Lung (tissue), 12 donors: ENCODE data around the gene ALS2CL. TPM values are rescaled to one million over a fixed set of nuclear protein-coding genes. Genes with fewer than 3 reads are reported as not detected.

ENCODE experiments used
- ATAC-seq: fragments of 200-7000 bp; cut with Tn5 transposase; one replicate; pipeline ENCODE4 v1.9.1; 2020; ENCODE audit warnings: moderate number of reproducible peaks; ENCODE audit not compliant: insufficient read depth, low FRiP score
- DNase-seq, 3 donors: peaks; one replicate each; pipeline ENCODE4 v3.0.0-alpha.2; 2013 to 2017
- H3K27ac ChIP-seq, 2 donors: one replicate each; pipeline ENCODE4 v1.5.1; 2013; ENCODE audit warnings: mild to moderate bottlenecking in 2 of 2, moderate library complexity in 2 of 2, control low read depth in 1 of 2, inconsistent platforms in 1 of 2, low read depth in 1 of 2, low read length in 1 of 2
- H3K27me3 ChIP-seq, 3 donors: one replicate each; pipeline ENCODE4 v1.5.1; 2013; ENCODE audit warnings: low read length in 2 of 3; ENCODE audit not compliant: control insufficient read depth in 3 of 3, insufficient read depth in 3 of 3
- H3K36me3 ChIP-seq, 4 donors: one replicate each; pipeline ENCODE4 v1.5.1; 2013; ENCODE audit warnings: low read length in 4 of 4, mild to moderate bottlenecking in 1 of 4, moderate library complexity in 1 of 4; ENCODE audit not compliant: control insufficient read depth in 4 of 4, insufficient read depth in 4 of 4
- H3K4me1 ChIP-seq, 5 donors: one replicate each; pipeline ENCODE4 v1.5.1; 2013; ENCODE audit warnings: low read length in 5 of 5, mild to moderate bottlenecking in 2 of 5, moderate library complexity in 1 of 5; ENCODE audit not compliant: control insufficient read depth in 5 of 5, insufficient read depth in 5 of 5
- H3K4me3 ChIP-seq: one replicate; pipeline ENCODE4 v1.5.1; 2013; ENCODE audit warnings: mild to moderate bottlenecking, control low read depth, moderate library complexity
- H3K9ac ChIP-seq, 2 donors: one replicate each; pipeline ENCODE4 v1.5.1; 2013; ENCODE audit warnings: low read length in 2 of 2, control low read depth in 1 of 2; ENCODE audit not compliant: insufficient read depth in 1 of 2
- H3K9me3 ChIP-seq, 4 donors: one replicate each; pipeline ENCODE4 v1.5.1; 2013; ENCODE audit warnings: low read length in 3 of 4, mild to moderate bottlenecking in 1 of 4, moderate library complexity in 1 of 4; ENCODE audit not compliant: control insufficient read depth in 4 of 4, insufficient read depth in 3 of 4
- CTCF ChIP-seq: IDR thresholded peaks from 2 replicates; pipeline ENCODE4 v1.5.1; 2012; ENCODE audit warnings: mild to moderate bottlenecking; ENCODE audit errors: control extremely low read depth, extremely low read depth
- WGBS, 2 donors: extraction: QIAGEN DNeasy Blood & Tissue Kit; methylation state at CpG; one replicate each; pipeline ENCODE4 v1.1.7; 2013; 5-methylcytosine and 5-hydroxymethylcytosine counted together
- polyA plus RNA-seq, 2 donors: library from polyadenylated mRNA; stranded (reverse); fragments of 200-250 nt; gene quantifications; one replicate each; pipeline ENCODE4 v1.2.1, GENCODE V29; 2013
- total RNA-seq, 2 donors: library from RNA; depleted of rRNA in 1 of 2; stranded (reverse); fragments of >200 nt in 1 of 2; gene quantifications; one replicate each; pipeline ENCODE4 v1.2.1, GENCODE V29; 2014 to 2021
- donor health status: control.
- donor health status: control.
- donor health status: Bipolar disorder and iron deficiency.
- donor health status: healthy.
- donor health status: DM: yes; HTN: yes; CAD: no.

Gene ALS2CL
- total and polyA plus RNA-seq, 4 donors: 23.6 to 58.5 (median 48.9) TPM

GRCh38 chr3:46632792-46633191, 60.7 kb downstream of the ALS2CL start:
- Histone ChIP-seq H3K4me1 (peaks cover 0 to 25% (median 8%) of the 10 kb centered on the region in 5 donors), H3K27ac (no peak overlapping the region), H3K4me3 (no peak overlapping the region), H3K9me3 (no peaks in the 10 kb centered on the region), H3K27me3 (no peaks in the 10 kb centered on the region), H3K36me3 (no peaks in the 10 kb centered on the region), H3K9ac (no peak overlapping the region)
- no peak for TF ChIP-seq CTCF
- DNase-seq (no peak), ATAC-seq (no peak)
- WGBS, 2 donors: 57 to 76% methylated on average over 1 of the region's 1 CpG

GRCh38 chr3:46629551-46630517, 63.6 kb downstream of the ALS2CL start:
- peaks cover 0 to 25% (median 7%) of the 10 kb centered on the region in 5 donors for H3K4me1 ChIP-seq
- 10% methylated on average over 36 of the region's 36 CpGs for WGBS, 2 donors
- peak; percentile 83 for ATAC-seq
- no peaks in the 10 kb centered on the region for H3K36me3 ChIP-seq
- H3K9me3 ChIP-seq: no peaks in the 10 kb centered on the region
- peak overlapping the region in 1 of 2 donors; percentile 78 for H3K27ac ChIP-seq
- H3K27me3 ChIP-seq: no peaks in the 10 kb centered on the region
- peak; percentile 90 to 94 (median 91) for DNase-seq
- peak overlapping the region in 1 of 2 donors; percentile 47 for H3K9ac ChIP-seq
- H3K4me3 ChIP-seq: no peak overlapping the region
- TF ChIP-seq CTCF: peak; percentile 99

GRCh38 chr3:46628901-46629369, 64.5 kb downstream of the ALS2CL start:
- H3K9ac ChIP-seq: peak overlapping the region in 1 of 2 donors; percentile 45
- no peak for ATAC-seq
- H3K27ac ChIP-seq: peak overlapping the region in 1 of 2 donors; percentile 78

More at GRCh38 chr3:46628901-46629369, 64.5 kb downstream of the ALS2CL start:
- Histone ChIP-seq H3K4me3 (no peak overlapping the region), H3K36me3 (no peaks in the 10 kb centered on the region), H3K27me3 (no peaks in the 10 kb centered on the region), H3K9me3 (no peaks in the 10 kb centered on the region), H3K4me1 (peaks cover 0 to 25% (median 6%) of the 10 kb centered on the region in 5 donors)
- no peak for TF ChIP-seq CTCF
- 71 to 74% methylated on average over 10 of the region's 10 CpGs for WGBS, 2 donors
- peak; percentile 63 to 93 (median 87) for DNase-seq
